ENCODE data around the gene TRAPPC3.
A peak's percentile ranks its signal among the peaks of the same experiment; 100 is the strongest.

The TRAPPC3 gene

DNA sequence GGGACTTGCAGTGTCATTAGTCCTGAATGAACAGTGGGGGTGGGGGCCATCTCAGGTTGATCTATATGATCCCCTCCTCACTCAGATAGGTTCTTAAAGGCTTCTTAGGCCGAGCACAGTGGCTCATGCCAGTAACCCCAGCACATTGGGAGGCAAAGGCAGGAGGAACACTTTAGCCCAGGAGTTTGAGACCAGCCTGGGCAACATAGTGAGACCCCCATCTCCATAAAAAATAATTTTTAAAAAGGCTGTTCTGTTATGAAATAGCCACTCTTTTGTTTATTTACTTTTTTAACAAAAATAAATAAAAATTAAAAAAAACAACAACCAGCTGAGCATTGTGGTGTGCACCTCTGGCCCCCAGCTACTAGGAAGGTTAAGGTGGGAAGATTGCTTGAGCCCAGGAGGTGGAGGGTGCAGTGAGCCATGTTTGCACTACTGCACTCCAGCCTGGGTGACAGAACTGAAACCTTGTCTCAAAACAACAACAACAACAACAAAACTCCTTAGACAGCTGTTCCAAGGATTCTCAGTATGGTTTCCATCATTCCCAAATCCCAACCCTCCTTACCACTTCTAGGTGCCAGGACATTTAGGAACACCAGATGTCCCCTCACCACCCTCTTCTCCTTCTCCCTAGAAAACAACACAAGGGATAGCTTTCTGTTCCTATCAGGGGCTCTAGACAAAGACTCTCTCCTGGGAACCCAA, 2.0 kb upstream of the TRAPPC3 start:
- DNase-seq = no peak

DNA sequence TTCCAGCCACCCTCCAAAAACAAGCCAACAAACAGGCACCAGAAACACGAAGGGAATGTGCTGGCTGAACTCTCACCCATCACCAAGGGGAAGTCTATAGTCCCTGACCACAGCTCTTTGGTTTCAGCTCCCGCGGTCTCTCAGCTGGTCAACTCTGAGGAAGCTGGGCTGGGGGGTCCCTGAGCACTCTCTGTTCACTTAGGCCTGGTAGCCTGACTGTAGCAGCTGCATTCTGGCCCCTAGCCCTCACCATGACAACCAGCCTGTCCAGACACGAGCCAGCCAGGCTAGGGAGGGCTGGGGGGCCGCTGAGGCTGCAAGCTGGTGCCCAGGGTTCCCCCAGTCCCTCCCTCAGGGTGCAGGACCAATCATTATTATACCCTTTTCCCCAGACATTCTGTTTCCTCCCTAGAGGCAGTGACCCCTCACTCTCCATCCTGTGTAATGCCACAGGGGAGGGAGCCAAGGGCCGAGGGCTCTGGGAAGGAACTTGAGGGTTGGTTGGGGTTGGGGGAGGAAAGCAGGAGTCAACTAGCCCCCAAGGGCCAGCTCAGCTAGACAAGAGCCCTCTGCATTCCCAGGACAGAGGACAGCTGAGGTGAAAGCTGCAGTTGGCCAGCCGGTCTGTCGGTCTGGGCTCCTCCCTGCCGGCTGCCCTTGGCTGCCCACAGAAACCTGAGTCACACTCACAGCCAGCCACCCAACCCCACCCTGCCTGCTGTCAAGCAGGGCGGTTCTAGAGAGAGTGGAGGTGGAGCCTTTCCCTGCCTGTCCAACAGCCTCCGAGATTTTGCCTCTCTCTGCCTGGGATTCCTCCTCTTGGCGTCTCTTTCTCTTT, 1.2 kb upstream of the TRAPPC3 start:
- DNase-seq = peak; percentile 79

DNA sequence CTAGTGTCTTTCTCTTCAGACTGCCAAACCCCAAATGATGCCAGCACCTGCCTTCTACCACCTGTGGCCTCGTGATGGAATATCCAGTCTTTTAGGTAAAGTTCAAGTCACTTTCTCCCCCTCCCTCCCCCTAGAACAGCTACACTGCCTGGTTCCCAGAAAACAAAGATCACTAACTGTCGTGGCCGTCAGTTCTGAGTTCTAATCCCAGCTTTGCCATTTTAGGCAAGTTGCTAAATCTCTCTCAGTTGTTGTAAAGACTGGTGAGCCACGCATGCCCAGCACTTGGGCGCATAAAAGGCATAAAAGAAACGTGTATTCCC, 648 bp upstream of the TRAPPC3 start:
- no peak for DNase-seq

DNA sequence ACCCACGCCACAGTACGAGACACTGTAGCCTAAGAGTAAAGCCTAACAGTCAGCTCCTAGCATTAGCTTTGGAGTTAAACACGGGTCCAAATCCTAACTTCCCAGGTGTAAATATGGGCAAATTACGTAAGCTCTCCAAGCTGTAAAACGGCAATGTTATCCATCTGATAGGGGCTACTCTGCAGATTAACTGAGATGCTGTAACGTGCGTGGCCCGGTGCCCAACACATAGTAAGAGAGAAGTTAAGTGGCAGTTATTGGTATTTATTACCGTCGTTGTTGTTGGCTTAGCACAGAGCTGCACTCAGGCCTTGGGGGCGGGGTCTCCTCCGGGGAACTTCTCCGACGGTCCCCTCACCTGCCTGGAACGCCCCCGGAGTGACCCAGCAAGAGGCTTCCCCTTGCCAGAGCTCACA, 457 bp downstream of the TRAPPC3 start:
- no peak for DNase-seq

DNA sequence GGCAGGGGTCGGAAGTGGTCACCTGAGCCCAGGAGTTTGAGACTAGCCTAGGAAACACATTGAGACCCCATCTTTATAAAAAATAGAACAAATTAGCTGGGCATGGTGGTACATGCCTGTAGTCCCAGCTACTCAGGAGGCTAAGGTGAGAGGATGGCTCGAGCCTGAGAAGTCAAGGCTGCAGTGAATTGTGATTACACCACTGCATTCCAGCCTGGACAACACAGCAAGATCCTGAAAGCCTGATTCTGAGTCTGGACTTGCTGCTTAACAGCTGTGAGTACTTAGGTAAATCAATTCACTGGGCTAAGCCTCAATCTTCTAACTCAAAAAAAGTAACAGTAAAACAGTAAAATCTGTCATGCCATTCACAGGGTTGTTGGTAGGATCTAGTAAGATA, 4.9 kb downstream of the TRAPPC3 start:
- DNase-seq = no peak

DNA sequence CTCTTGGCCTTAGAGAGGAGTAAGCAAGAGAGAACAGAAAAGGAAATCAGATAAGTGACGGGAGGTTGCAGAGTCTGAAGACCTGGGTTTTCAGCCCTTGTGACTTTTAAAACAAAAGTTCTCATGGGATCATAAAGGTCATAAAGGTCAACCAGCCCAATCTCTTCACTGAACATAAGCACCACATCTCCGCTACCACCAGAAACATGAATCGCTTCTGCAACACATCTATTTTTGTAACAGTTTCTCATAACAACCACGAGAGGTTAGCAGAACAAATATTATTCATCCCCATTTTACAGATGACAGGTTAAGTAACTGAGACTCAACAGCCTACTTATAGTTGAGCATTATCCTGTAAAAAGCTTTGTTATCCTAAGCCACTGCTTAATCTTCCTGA, 5.9 kb downstream of the TRAPPC3 start:
- DNase-seq = no peak

DNA sequence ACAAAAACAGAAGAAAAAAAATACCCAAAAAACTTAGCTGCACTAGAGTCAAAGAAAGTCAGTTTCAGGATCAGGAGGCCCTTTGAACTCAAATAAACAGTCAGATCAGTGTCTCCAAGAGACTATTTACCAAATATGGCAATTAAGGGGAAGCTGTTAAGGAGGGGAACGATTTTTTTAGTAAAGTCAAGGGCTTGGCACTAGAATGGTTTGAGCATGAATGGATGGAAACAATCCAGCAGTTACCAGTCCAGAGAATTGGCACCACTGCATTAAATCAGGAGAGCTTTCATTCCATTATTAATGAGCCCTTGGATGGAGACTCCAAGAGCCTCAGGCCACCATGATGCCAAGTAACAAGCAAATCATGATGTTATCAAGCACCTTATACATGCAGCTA, 7.2 kb downstream of the TRAPPC3 start:
- DNase-seq = no peak

DNA sequence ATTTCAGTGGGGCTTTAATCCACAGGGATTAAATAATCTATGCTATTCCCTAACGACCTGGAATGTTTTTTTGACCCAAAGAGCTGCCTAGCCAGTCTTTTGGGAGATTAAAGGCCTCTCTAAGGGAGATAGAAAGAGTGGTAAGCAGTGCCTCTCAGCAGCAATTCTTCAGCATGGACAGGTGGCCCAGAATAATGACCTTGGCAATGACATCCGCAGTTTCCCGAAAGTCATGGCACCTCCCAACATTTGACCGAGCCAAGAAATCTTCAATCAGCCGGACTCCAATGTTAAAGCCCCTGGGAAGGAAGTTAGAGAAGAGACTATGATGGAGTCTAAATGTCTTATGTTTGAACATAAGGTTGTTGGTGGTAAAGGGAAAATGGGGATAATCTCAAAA, 9.8 kb downstream of the TRAPPC3 start:
- DNase-seq = no peak

DNA sequence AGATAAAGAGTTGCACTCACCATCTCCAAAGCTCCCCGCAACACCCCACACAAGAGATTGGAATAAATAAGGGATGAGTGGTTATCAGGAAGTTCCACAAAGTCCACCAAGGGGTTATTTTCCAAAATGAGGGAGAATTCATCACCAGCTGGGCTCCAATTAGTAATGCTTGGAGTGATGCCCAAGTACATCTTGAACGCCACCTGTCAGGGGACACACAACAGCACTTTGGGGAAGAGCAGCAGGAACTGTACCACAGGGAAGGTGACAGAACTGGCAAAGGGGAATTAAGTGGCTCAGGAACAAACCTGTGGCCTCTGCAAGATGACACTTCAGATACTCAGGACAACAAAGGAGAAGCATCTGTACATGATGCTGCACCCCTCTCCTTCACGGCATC, 11.5 kb downstream of the TRAPPC3 start:
- DNase-seq = no peak

DNA sequence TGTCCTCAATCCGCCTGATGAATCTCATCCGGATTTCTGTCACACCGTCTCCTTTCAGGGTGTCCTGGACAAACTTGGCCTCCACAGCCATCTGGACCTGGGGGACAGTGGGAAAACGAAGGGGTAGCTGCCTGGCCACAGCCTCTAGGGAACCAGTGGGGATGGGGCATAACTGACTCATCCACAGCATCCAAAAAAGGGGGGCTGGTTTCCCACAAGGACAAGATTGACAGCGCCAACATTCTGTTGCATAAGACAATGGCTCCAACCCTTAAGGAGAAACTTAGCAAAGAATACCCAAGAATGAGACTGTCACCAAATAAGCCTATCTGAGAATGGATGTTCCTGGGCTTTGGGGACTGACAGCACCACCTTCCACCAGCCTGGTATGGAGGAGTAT, 12.1 kb downstream of the TRAPPC3 start:
- DNase-seq = no peak

DNA sequence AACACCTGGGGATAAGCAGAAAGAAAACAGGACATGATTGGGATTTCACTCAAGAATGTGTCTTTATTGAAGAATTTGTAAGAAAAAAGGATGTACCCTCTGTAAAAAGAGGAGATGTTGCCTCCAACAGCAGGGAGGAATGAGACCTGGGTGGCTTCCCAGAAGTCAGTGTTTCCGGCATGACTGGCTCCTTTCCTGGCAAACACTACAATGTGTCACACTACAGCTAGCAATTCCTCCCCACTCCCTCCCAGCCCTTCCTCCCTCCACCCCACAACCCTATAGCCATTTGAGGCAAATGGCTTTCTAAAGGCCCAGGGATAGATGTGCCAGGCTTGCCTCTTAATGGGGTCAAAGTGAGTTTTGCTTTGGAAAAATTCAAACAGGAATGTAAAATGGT, 12.8 kb downstream of the TRAPPC3 start:
- DNase-seq = no peak

DNA sequence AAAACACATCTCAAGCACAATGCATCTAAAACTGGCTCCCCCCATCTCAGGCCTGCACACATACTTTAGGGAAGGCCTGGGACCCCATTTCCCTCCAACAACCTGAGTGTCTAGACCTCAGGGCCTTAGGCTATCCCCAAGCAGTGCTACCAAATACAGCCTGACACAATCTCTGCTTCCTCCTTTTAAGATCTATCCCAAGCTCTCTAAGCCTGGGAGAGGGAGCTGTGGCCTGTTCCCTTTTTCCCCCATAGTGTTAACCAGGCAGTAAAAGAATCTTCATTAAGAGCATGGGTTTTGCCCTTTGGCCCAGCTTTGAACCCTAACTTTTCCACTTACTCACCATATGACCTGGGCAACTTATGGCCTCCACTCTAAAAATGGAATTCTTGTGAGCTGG, 13.5 kb downstream of the TRAPPC3 start:
- no peak for DNase-seq

DNA sequence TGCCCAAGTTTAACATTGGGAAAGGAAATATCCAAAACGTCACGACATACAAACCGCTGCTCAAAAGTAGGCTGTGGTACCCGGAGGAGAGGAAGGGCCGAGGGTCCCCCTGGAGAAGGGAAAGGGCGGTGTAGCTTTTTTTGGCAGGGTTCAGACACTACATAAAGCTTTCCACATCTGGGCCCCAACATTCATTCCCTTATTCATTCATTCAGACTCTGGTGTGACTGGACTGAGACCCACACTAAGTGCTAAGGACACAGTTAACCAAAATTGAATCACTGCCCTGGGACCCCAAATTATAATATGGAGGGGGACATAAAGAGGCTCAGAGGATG, 14.0 kb downstream of the TRAPPC3 start:
- no peak for DNase-seq

DNA sequence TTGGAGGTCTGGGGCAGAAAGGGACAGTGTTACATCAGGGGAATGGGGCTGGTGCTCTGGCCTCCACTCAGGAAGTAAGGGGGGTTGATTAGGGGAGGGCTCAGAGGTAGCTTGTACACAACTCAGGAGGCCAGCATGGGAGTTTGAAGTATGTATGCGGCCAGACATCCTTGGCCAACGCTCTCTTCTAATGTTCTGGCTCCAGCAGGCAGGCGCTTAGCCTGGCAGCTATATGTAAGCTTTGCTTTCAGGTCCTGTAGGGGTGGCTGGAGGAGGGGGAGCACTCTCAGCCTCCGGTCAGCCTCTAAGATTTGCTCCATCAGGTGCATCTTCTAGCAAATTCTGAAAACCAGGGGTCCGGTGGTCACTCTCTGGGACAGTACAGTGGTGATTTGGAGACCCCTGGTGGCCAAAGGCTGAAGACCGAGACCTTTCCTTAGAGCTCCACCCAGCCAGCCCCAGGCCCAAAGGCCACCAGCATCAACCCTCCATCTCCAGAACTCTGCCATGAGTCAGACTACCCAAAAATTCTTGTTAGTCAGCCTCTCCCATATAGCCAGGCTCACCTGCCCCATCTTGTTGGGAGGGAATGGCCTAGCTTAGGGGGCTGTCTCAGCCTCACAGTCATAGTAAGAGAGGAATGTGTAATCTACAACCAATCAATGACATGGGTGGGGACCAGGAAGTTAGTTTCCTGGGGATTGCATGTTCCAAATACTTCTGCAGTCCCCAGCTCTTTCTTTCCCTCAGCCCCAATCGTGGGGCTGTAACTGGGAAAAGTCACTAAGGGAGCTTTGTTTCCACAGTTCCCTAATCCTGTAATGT, 14.6 kb downstream of the TRAPPC3 start:
- peak; percentile 53 for DNase-seq

DNA sequence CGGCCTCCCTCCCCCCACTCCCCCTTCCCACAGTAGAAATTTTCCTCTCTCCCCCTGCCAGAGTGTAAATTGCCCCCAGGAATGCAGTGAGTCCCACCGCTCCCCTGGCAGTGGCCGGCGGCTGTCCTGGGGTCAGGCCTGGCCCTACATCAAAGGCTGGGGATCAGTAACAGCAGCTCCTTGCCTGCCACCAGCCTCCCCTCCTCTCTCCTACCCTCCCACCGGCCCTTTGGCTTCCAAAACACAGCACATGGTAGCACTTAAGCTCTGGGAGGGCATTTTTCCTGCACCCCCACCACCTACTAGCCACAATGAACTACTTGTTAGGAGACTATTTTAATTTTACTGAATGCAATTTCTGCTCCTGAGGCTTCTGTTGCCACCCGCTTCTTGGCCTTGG, 15.3 kb downstream of the TRAPPC3 start:
- no peak for DNase-seq

DNA sequence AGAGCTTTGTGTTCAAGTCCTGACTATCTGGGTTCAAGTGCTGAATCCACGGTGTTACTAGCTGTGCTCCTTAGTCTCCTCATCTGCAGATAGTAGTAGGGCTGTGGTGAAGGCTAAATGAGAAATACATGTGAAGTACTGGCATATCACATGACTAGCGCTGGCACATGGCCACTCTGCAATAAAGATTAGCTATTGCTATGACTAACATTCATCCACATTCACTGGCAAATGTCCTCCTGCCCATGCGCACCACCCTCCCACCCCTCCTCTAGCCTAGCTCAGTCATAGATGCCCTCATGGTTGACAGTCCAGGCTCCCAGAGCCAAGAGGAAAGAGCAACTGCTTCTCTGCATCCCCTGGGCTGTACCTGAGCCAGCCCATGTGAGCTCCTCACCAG, 15.8 kb downstream of the TRAPPC3 start:
- no peak for DNase-seq

DNA sequence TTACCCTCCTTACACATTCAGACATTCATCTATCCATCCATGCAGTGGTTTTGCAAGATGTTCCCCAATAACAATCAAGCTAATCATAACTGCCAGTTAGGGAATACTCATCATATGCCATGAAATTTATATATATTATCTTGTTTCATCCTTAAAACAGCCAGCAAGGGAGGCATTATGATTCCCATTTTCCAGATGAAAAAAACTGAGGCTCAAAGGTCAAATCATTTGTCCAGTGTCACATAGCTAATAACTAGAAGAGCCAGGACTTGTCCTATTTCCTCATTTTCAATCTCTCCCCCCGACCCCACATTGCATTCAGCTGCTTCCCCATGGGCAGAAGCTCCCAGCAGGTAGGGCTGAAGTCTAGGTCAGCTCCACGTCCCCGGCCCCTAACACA, 17.3 kb downstream of the TRAPPC3 start:
- no peak for DNase-seq

DNA sequence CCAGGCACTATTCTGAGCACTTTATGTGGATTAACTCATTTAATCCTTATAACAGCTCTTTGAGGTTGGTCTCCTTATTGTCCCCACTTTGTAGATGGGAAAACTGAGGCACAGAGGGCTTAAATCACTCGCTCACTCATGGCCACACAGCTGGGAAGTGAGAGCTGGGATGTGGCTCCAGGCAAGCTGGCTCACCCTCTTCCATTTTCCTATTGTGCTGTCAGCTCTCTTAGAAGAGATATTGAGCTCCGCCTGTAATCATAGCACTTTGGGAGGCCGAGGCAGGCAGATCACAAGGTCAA, 20.4 kb downstream of the TRAPPC3 start:
- no peak for DNase-seq

DNA sequence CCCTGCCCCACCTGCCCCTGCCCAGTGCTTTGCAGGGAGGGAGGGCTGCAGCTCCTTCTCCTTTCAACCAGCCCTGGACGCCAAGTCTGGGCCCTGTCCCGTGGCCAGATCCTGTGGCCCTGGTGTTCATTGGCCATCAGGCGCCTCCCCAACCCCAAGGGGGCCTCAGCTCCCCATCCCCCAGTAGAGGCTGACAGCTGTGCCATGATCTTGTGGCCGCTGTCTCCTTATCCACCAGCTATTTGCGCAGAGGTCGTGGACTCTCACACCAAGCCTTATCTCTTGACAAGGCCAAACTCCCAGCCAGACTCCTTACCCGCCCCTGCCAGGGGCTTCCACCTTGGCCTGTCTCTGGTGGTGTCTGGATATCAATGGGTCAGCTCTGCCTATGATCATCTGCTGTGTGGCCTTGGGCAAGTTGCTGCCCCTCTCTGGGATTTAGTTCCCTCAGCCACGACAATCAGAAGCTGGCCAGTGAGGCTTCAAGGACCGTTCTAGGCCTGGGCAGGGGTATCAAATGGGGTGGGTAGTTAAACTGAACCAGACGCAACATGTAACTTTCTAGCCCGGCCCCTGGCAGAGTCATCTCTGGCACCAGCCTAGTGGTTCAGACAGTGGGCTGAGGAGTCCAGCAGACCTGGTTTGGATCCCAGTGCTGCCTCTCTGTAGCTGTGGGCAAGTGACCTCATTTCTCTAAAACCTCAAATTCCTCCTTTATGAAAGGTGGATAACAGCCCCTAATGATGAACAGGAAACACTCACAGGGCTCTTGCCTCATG, 21.0 kb downstream of the TRAPPC3 start:
- DNase-seq = no peak

DNA sequence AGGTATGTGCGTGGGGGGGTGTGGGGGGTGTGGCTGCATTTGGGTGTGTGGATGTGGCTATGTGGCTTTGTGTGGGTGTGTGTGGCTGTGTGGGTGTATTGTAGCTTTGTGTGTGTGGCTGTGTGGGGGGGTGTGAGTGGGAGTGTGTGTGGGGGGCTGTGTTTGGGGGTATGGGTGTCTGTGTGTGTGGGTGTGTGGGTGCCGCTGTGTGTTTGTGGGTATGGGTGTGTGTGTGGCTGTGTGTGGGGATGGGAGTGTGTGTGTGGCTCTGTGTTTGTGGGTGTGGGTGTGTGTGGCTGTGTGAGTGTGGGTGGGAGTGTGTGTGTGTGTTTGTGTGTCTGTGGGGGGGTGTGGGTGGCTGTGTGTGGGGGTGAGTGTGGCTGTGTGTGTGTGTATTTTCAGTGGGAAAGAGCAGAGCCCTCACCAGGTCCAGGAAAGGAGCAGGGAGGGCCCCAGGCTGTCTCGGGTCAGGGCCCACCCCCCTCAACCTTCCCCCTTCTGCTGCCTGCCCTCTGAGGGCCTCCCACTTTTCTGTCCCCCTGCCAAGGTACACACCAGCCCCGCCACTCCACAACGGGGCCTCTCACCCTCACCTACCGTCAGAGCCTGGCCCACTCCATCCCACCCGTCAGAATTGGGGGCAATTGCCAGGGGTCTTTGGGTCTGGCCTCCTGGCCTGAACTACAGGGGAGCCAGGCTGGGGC, 22.3 kb downstream of the TRAPPC3 start:
- no peak for DNase-seq

DNA sequence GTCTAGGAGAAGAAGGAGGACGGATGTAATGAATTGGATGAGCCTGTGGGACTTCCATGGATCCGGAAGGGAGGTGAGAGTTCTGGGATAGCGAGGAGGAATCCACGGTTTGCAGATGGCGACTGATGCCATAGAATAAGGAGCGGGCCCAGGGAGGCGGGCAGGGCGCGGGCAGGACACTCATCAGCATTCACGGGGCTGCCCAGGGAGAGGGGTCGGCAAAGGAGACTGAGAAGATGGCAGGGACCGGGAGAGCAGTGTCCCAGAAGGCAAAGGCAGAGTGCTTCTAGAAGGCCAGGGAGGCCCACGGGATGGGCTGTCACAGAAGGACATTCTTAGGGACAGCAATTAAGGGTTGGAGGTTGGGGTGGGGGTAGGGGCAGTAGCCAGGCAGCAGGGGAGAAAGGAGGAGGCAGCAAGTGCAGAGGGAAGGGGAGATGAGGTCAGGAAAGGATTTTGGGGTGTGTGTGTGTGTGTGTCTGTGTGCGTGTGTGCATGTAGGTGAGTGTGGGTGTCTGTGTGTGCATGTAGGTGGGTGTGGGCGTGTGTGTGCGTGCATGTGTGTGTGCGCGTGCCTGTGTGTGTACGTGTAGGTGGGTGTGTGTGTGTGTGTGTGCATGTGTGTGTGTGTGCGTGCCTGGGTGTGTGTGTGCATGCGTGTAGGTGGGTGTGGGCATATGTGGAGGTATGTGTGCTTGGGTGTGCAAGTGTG, 23.1 kb downstream of the TRAPPC3 start:
- no peak for DNase-seq

Measured in CD4-positive, alpha-beta T cell treated with Interleukin-6 for 4 hours (primary cell).